GM23338 (cell line): ENCODE results near the gene FBLN1. TPM values are rescaled to one million over a fixed set of nuclear protein-coding genes. Genes with fewer than 3 reads are reported as not detected.

Experiments used
- ATAC-seq: fragments of 200-7000 bp; cut with Tn5 transposase; 3 replicates; pipeline ENCODE4 v1.9.1; 2020
- DNase-seq: peaks from one replicate; pipeline ENCODE4 v3.0.0-alpha.2; 2015; ENCODE audit warnings: low spot score
- H2AFZ ChIP-seq: fragments of 200-600 bp; sonication (generic); 2 replicates; pipeline ENCODE4 v1.8.0; 2016; ENCODE audit warnings: antibody characterized with exemption, mild to moderate bottlenecking, moderate library complexity
- H3F3A ChIP-seq: fragments of 200-600 bp; sonication (generic); replicated peaks from 2 replicates; pipeline ENCODE4 v1.8.0; 2017; ENCODE audit warnings: antibody characterized with exemption, mixed run types, low read depth
- H3K27ac ChIP-seq: fragments of 200-600 bp; sonication (generic); 2 replicates; pipeline ENCODE4 v1.6.1; 2016; ENCODE audit warnings: low read depth
- H3K27me3 ChIP-seq: fragments of 200-600 bp; sonication (generic); 2 replicates; pipeline ENCODE4 v1.8.0; 2016; ENCODE audit warnings: mild to moderate bottlenecking, mixed run types, moderate library complexity; ENCODE audit not compliant: insufficient read depth
- H3K36me3 ChIP-seq: fragments of 200-600 bp; sonication (generic); 2 replicates; pipeline ENCODE4 v1.8.0; 2016; ENCODE audit warnings: mild to moderate bottlenecking; ENCODE audit not compliant: insufficient read depth
- H3K4me1 ChIP-seq: fragments of 200-600 bp; sonication (generic); 2 replicates; pipeline ENCODE4 v1.8.0; 2016; ENCODE audit warnings: mild to moderate bottlenecking, moderate library complexity; ENCODE audit not compliant: insufficient read depth
- H3K4me2 ChIP-seq: fragments of 200-600 bp; sonication (generic); 2 replicates; pipeline ENCODE4 v1.7.1; 2017; ENCODE audit warnings: mixed run types
- H3K4me3 ChIP-seq: fragments of 200-600 bp; sonication (generic); 2 replicates; pipeline ENCODE4 v1.6.1; 2016; ENCODE audit warnings: mixed run types
- H3K79me2 ChIP-seq: fragments of 200-600 bp; sonication (generic); replicated peaks from 2 replicates; pipeline ENCODE4 v1.8.0; 2017; ENCODE audit warnings: mild to moderate bottlenecking; ENCODE audit not compliant: insufficient read depth
- H3K9me2 ChIP-seq: fragments of 200-600 bp; sonication (generic); 2 replicates; pipeline ENCODE4 v1.8.0; 2017; ENCODE audit not compliant: insufficient read depth
- H4K20me1 ChIP-seq: fragments of 200-600 bp; sonication (generic); replicated peaks from 2 replicates; pipeline ENCODE4 v1.8.0; 2017; ENCODE audit warnings: mild to moderate bottlenecking; ENCODE audit not compliant: insufficient read depth
- H3K27ac Mint-ChIP-seq: 2 replicates; pipeline ENCODE4 v1.8.0; 2020; ENCODE audit warnings: inconsistent platforms, mild to moderate bottlenecking, moderate library complexity, mixed read lengths
- H3K27me3 Mint-ChIP-seq: 3 replicates; pipeline ENCODE4 v1.8.0; 2022; ENCODE audit warnings: low read depth, mild to moderate bottlenecking, moderate library complexity, mixed read lengths, inconsistent platforms; ENCODE audit not compliant: insufficient read depth, poor library complexity
- H3K36me3 Mint-ChIP-seq: 3 replicates; pipeline ENCODE4 v1.8.0; 2021; ENCODE audit warnings: low read depth, mild to moderate bottlenecking, inconsistent platforms, moderate library complexity, mixed read lengths
- H3K4me1 Mint-ChIP-seq: 3 replicates; pipeline ENCODE4 v1.8.0; 2020; ENCODE audit warnings: mild to moderate bottlenecking, inconsistent platforms, mixed read lengths
- H3K4me3 Mint-ChIP-seq: 3 replicates; pipeline ENCODE4 v1.8.0; 2021; ENCODE audit warnings: moderate library complexity, mild to moderate bottlenecking, inconsistent platforms, mixed read lengths
- H3K9me3 Mint-ChIP-seq: 3 replicates; pipeline ENCODE4 v1.8.0; 2020; ENCODE audit warnings: moderate library complexity, mild to moderate bottlenecking, inconsistent platforms, mixed read lengths
- ZNF114 ChIP-seq: fragments of 250-450 bp; sonication (Bioruptor Pico); IDR thresholded peaks from 2 replicates; pipeline ENCODE4 v1.5.0; 2020; ENCODE audit warnings: mild to moderate bottlenecking, moderate library complexity
- ZNF331 ChIP-seq: fragments of 250-450 bp; sonication (Bioruptor Pico); IDR thresholded peaks from 2 replicates; pipeline ENCODE4 v1.5.0; 2020; ENCODE audit warnings: low read depth, mild to moderate bottlenecking, moderate library complexity
- ZNF462 ChIP-seq: fragments of 250-450 bp; sonication (Bioruptor Pico); IDR thresholded peaks from 2 replicates; pipeline ENCODE4 v1.5.0; 2020; ENCODE audit warnings: mild to moderate bottlenecking, moderate library complexity
- polyA plus RNA-seq: library from polyadenylated mRNA; unstranded; fragments of >200 nt; fragmentation: Nextera tagmentation; extraction: Ambion mirVana; gene quantifications from 2 replicates; pipeline ENCODE4 v1.2.1, GENCODE V29; 2016
- total RNA-seq: library from RNA; depleted of rRNA; stranded (reverse); fragments of >200 nt; shearing (Covaris generic); gene quantifications from 2 replicates; pipeline ENCODE4 v1.2.3, GENCODE V29; 2014

Gene FBLN1
- total and polyA plus RNA-seq, 2 experiments from 2014 or later = 90.1 to 137 TPM

GRCh38 chr22:45575607-45576272 is 73.1 kb downstream of the FBLN1 start (continued):
- TF ChIP-seq ZNF462 (CRISPR knock-in tag) = no peak

- Histone ChIP-seq H3K4me3 (no peak overlapping the region), H4K20me1 (no peaks in the 10 kb centered on the region), H3K79me2 (no peaks in the 10 kb centered on the region), H3F3A (no peaks in the 10 kb centered on the region), H3K27me3 (no peaks in the 10 kb centered on the region), H3K4me2 (no peak overlapping the region), H3K9me2 (no peaks in the 10 kb centered on the region), H3K27ac (no peak overlapping the region), H3K4me1 (no peaks in the 10 kb centered on the region), H2AFZ (no peak overlapping the region), H3K36me3 (no peaks in the 10 kb centered on the region)
- DNase-seq = no peak
- Mint-ChIP-seq H3K27ac (no peak overlapping the region), H3K9me3 (peaks cover 4% of the 10 kb centered on the region; the same call in 1 of the 3 replicates), H3K27me3 (peaks cover 17% of the 10 kb centered on the region), H3K36me3 (peaks cover 5% of the 10 kb centered on the region; the same call in 2 of the 3 replicates), H3K4me1 (no peaks in the 10 kb centered on the region), H3K4me3 (no peak overlapping the region)
- no peak for ATAC-seq
- no peak for TF ChIP-seq ZNF114 (CRISPR knock-in tag)
- TF ChIP-seq ZNF331 = no peak
These were observed 73.6 kb downstream of the FBLN1 start for GRCh38 chr22:45576273-45576625.
